Measurements from ENCODE around the gene CABCOCO1.

Gene CABCOCO1

DNA sequence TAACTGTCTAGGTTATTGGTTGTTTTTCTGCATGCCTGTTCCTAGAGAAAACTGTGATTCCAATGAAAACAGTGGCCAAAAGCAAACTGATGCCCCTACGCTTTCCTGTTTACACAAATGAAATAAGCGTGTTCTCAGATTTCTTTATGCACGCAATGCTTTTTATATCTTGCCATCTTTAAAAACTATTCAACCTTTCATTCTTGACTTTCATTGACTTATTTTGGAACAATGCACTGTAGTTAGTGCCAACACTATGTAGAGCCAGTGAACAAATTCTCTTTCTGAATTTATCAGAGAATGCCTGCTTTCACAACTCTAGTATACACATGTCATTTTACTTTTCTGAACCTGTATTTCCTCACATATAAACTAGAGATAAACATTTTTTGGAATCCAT is 86.6 kb downstream of the CABCOCO1 start:
- TF ChIP-seq, protein P1, sequence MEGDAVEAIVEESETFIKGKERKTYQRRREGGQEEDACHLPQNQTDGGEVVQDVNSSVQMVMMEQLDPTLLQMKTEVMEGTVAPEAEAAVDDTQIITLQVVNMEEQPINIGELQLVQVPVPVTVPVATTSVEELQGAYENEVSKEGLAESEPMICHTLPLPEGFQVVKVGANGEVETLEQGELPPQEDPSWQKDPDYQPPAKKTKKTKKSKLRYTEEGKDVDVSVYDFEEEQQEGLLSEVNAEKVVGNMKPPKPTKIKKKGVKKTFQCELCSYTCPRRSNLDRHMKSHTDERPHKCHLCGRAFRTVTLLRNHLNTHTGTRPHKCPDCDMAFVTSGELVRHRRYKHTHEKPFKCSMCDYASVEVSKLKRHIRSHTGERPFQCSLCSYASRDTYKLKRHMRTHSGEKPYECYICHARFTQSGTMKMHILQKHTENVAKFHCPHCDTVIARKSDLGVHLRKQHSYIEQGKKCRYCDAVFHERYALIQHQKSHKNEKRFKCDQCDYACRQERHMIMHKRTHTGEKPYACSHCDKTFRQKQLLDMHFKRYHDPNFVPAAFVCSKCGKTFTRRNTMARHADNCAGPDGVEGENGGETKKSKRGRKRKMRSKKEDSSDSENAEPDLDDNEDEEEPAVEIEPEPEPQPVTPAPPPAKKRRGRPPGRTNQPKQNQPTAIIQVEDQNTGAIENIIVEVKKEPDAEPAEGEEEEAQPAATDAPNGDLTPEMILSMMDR (IDR thresholded peaks at IDR 0.05; ENCODE audit: extremely low read depth, insufficient read depth, missing control alignments), result no peak
- no peak for DNase-seq (ENCODE audit: low spot score)
- in situ Hi-C loops (cut with MboI; ENCODE audit: low pct_unique_long_range_greater_than_20kb, low sequenced_read_pairs, unreplicated experiment), result no loop called here

DNA sequence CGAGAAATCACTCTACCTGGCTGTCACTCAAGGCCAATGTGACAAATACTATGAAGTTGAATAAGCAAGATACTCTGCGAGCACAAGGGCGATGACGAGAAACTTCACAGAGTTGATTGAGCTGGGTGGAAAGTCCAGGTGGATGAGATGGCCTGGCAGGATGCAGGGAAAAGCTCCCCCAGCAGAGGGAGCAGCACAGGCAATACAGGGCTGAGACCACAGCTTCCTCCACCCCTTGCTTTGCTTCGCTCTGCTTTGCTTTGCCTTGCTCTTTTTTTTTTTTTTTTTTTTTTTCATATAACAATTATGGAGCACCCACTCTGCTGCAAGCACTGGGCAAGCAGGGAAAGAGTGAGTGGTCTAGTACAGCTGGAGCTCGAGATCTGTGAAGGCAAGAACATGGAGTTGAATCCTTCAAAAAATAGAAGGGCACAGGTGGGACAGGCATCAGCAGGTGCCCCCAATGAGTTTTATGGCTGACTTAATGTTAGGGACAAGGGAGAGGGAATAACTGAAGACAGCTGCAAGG is 88.3 kb downstream of the CABCOCO1 start:
- DNase-seq (ENCODE audit: low spot score), result peak; percentile 16
- in situ Hi-C loops (cut with MboI; ENCODE audit: low pct_unique_long_range_greater_than_20kb, low sequenced_read_pairs, unreplicated experiment), result no loop called here
- TF ChIP-seq, protein P1 (IDR thresholded peaks at IDR 0.05; ENCODE audit: extremely low read depth, insufficient read depth, missing control alignments), result peak; percentile 71

DNA sequence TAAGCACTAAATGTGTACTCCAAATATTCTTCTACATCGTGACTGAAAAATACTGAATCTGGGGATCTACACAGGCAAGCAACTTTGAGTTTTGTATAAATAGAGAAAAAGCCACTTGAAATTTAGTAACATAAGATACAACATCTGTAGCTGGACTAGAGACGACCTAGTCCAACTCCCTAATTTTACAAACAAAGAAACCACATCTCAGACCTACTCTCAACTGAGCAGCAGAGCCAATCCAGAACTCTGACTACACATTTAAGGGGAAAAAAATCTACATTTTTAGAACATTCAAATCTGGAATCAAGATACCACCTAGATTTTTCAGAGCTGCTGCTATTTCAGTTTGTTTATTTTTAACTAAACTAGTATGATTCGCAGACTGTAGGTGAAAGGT is 88.9 kb downstream of the CABCOCO1 start:
- no peak for DNase-seq (ENCODE audit: low spot score)
- in situ Hi-C loops (cut with MboI; ENCODE audit: low pct_unique_long_range_greater_than_20kb, low sequenced_read_pairs, unreplicated experiment), result no loop called here
- TF ChIP-seq, protein P1 (IDR thresholded peaks at IDR 0.05; ENCODE audit: extremely low read depth, insufficient read depth, missing control alignments), result no peak

DNA sequence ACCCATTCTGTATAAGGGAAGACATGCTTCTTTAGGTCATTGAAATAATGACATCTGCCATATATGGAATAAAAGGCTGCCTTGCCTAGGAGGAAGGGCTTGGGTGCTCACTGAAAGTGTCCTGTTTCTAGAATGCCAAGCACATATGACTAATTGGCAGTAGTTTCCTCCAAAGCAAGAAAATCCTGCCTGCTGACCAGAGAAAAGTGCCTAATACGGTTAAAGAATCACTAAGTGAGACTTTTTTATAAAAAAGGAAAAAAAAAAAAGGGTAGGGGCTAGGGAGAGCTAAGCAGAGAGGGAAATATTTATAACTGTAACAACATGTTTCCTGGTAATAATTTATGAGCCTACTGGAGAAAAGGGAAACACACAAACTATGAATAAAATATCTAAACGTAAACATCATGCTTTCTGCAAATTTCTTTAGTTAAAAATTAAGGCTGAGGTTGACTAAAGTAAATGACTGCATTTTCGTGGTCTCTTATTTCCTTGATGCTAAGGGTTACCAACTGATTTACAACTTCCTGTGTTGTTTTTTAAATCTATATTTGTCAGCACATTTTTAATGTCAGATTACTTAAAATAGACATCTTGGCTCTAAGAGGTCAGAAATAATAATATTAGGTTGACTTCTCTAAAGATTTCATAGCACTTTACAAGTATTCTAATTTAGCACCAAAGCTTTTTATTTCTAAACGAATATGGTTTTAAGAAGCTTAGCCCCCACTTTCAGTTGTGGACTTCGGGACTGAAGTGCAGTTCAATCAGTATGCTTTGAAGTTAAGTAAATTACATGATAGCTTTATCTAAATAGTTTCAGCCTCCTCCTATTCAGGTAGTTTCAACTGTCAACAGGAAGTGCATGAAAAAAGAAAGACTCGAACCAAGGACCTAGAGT is 89.6 kb downstream of the CABCOCO1 start:
- DNase-seq (ENCODE audit: low spot score), result no peak
- in situ Hi-C loops (cut with MboI; ENCODE audit: low pct_unique_long_range_greater_than_20kb, low sequenced_read_pairs, unreplicated experiment), result no loop called here
- TF ChIP-seq, protein P1 (IDR thresholded peaks at IDR 0.05; ENCODE audit: extremely low read depth, insufficient read depth, missing control alignments), result no peak

DNA sequence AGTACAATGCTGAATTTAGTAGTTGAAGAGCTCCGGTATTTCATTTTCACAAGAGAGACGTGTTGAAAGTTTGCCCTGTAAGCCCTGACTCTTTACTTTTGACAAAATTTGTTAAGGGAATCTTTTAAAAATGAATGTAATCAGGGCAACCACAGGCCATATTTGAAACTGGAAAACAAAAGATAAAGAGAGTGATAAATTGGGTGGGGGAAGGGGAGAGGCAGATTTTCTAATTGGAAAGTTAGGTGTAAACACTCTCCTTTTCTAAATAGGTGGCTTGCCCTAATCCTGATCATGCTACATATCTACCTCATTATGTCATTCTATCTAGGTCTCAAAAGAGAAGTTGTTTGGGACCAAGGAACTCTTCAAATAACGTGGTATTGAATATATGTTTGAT is 90.7 kb downstream of the CABCOCO1 start:
- in situ Hi-C loops (cut with MboI; ENCODE audit: low pct_unique_long_range_greater_than_20kb, low sequenced_read_pairs, unreplicated experiment), result no loop called here
- TF ChIP-seq, protein P1 (IDR thresholded peaks at IDR 0.05; ENCODE audit: extremely low read depth, insufficient read depth, missing control alignments), result no peak

DNA sequence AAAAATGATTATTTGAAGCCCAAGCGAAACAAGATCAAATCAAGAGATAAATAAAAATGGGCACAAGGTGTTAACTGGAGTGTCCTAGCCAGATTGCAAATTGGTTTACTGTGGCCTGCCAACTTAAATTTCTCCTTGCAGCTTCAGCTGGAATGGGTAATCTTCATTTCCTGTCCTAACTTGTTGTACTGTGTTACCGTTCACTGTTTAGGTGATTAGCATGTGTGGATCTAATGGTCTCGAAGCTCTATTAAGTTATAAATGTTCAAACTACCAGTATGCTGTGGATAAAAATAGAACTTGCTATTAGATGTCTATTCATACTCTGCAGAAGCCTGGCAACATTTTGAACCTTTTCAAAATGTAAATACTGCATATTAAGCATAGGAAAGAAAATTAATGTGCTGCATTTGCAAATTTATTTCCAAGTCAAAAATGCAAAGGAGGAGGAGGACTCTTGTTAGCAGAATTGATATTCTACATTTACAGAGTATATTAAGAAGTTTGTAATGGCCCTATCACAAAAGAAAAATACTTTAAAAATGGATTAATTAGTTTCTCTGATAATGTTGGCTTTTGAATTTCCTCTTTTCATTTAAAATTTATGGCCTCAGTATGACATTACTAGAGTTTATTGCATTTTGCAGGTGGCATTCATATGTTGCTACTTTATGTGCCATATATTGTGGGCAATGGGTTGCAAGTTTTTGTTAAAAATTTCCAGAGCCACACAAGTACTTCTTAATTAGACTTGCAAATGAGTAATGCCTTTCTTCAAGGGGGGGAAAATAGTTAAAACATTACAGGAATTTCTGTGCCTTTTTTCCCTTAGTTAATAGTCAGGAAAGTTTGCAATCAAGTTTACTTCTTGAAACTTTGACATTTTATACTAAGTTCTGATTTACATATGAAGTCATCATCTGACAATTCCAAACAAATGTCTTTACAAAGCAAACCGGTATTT is 92.1 kb downstream of the CABCOCO1 start:
- DNase-seq (ENCODE audit: low spot score), result no peak
- in situ Hi-C loops (cut with MboI; ENCODE audit: low pct_unique_long_range_greater_than_20kb, low sequenced_read_pairs, unreplicated experiment), result no loop called here
- TF ChIP-seq, protein P1 (IDR thresholded peaks at IDR 0.05; ENCODE audit: extremely low read depth, insufficient read depth, missing control alignments), result no peak

More for the DNA sequence above, 90.7 kb downstream of the CABCOCO1 start:
- DNase-seq (ENCODE audit: low spot score), result no peak

All from GM13977 (cell line).